ENCODE measurements around the gene PSEN2. TPM values are rescaled to one million over a fixed set of nuclear protein-coding genes. Genes with fewer than 3 reads are reported as not detected.

The PSEN2 gene
- total RNA-seq, 1 experiment from 2014 or later, result 17.4 TPM

GRCh38 chr1:226901421-226901820 is 31.0 kb downstream of the PSEN2 start:
- H3K9me3 ChIP-seq (ENCODE audit: control insufficient read depth, low read depth, low read length), result no peaks in the 10 kb centered on the region
- no peak overlapping the region for H3K56ac ChIP-seq (ENCODE audit: insufficient read length, low read depth, low read length)
- H3K4ac ChIP-seq (ENCODE audit: low read depth, low read length), result no peak overlapping the region
- no peaks in the 10 kb centered on the region for H3K79me1 ChIP-seq (ENCODE audit: insufficient read depth, low read depth, low read length, poor library complexity, severe bottlenecking)
- H4K5ac ChIP-seq (ENCODE audit: insufficient read length, low read depth, low read length), result no peak overlapping the region
- no peak overlapping the region for H4K91ac ChIP-seq (ENCODE audit: insufficient read length, low read depth, low read length)
- no peaks in the 10 kb centered on the region for H3K4me1 ChIP-seq (ENCODE audit: insufficient read depth, low read length)
- DNase-seq, result no peak
- no peaks in the 10 kb centered on the region for H3K23me2 ChIP-seq (ENCODE audit: insufficient read length, low read depth, low read length, poor library complexity, severe bottlenecking)
- H3K4me1 Mint-ChIP-seq, result peaks cover 5 to 6% of the 10 kb centered on the region in 2 experiments
- H3K27me3 Mint-ChIP-seq (ENCODE audit: low read depth), result no peaks in the 10 kb centered on the region
- no peak overlapping the region for H3K9ac ChIP-seq (ENCODE audit: extremely low read depth, insufficient read length, low read length)
- H2BK120ac ChIP-seq (ENCODE audit: low read depth, low read length, poor library complexity, severe bottlenecking), result no peak overlapping the region
- H3K18ac ChIP-seq (ENCODE audit: insufficient read length, low read depth, low read length), result no peak overlapping the region
- H4K8ac ChIP-seq (replicated peaks; ENCODE audit: insufficient read length, low read depth, low read length), result no peak overlapping the region
- H3K27ac ChIP-seq (ENCODE audit: insufficient read length, low read depth, low read length), result no peak overlapping the region
- no peak overlapping the region for H3K14ac ChIP-seq (ENCODE audit: insufficient read depth, low read length)
- H3K36me3 Mint-ChIP-seq (ENCODE audit: insufficient read depth in 1 of 3, low read depth in 3 of 3), result peaks cover 8 to 26% (median 20%) of the 10 kb centered on the region in 3 experiments
- H3K23ac ChIP-seq (ENCODE audit: insufficient read length, low read depth, low read length), result no peak overlapping the region
- H3T11ph ChIP-seq (ENCODE audit: low read length), result no peak overlapping the region
- no peaks in the 10 kb centered on the region for H4K20me1 ChIP-seq (ENCODE audit: control insufficient read depth, insufficient read depth, insufficient read length)
- no peak overlapping the region for H2BK12ac ChIP-seq (ENCODE audit: insufficient read length, low read depth, low read length)
- TF ChIP-seq, protein P1, sequence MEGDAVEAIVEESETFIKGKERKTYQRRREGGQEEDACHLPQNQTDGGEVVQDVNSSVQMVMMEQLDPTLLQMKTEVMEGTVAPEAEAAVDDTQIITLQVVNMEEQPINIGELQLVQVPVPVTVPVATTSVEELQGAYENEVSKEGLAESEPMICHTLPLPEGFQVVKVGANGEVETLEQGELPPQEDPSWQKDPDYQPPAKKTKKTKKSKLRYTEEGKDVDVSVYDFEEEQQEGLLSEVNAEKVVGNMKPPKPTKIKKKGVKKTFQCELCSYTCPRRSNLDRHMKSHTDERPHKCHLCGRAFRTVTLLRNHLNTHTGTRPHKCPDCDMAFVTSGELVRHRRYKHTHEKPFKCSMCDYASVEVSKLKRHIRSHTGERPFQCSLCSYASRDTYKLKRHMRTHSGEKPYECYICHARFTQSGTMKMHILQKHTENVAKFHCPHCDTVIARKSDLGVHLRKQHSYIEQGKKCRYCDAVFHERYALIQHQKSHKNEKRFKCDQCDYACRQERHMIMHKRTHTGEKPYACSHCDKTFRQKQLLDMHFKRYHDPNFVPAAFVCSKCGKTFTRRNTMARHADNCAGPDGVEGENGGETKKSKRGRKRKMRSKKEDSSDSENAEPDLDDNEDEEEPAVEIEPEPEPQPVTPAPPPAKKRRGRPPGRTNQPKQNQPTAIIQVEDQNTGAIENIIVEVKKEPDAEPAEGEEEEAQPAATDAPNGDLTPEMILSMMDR (conservative IDR thresholded peaks at IDR 0.05), result no peak
- no peak overlapping the region for H3K4me3 Mint-ChIP-seq
- H2BK5ac ChIP-seq (ENCODE audit: insufficient read length, low read length), result no peak overlapping the region
- H2BK15ac ChIP-seq (ENCODE audit: low read depth, low read length), result no peak overlapping the region
- H3K4me2 ChIP-seq (ENCODE audit: insufficient read depth, insufficient read length, low read length), result no peak overlapping the region
- H3K27me3 ChIP-seq (ENCODE audit: insufficient read depth, low read length), result no peaks in the 10 kb centered on the region
- no peak overlapping the region for H2AK5ac ChIP-seq (ENCODE audit: insufficient read length, low read length)
- WGBS (ENCODE audit: extremely low coverage, insufficient read length, low lambda C conversion rate), result no CpG with 5 or more reads among the region's 4 CpGs
- no peaks in the 10 kb centered on the region for H3K79me2 ChIP-seq (ENCODE audit: insufficient read depth, low read length)
- H3K9me3 Mint-ChIP-seq, result no peaks in the 10 kb centered on the region
- no peak overlapping the region for H2AFZ ChIP-seq (ENCODE audit: low read length)
- no peak overlapping the region for H2BK20ac ChIP-seq (ENCODE audit: low read depth, low read length, poor library complexity, severe bottlenecking)
- H3K27ac Mint-ChIP-seq, result no peak overlapping the region
